PC-3 (cell line): ENCODE measurements around the gene MAMLD1.

Source experiments
- EZH2 ChIP-seq: fragments of 300-600 bp; sonication (generic); IDR thresholded peaks from one replicate; pipeline ENCODE4 v1.6.1; 2017; ENCODE audit warnings: antibody characterized with exemption, mild to moderate bottlenecking, low read length; ENCODE audit not compliant: unreplicated experiment
- EZH2phosphoT487 ChIP-seq: fragments of 300-600 bp; sonication (generic); IDR thresholded peaks from 2 replicates; pipeline ENCODE4 v1.6.1; 2018; ENCODE audit warnings: mild to moderate bottlenecking, antibody characterized with exemption, low read length, borderline replicate concordance
- TF ChIP-seq, protein P1 (sequence below): fragments of 300-600 bp; sonication (generic); conservative IDR thresholded peaks from 2 replicates; pipeline ENCODE4 v1.5.1; 2017; ENCODE audit warnings: antibody characterized with exemption, low read depth, mild to moderate bottlenecking, low read length

DNA sequence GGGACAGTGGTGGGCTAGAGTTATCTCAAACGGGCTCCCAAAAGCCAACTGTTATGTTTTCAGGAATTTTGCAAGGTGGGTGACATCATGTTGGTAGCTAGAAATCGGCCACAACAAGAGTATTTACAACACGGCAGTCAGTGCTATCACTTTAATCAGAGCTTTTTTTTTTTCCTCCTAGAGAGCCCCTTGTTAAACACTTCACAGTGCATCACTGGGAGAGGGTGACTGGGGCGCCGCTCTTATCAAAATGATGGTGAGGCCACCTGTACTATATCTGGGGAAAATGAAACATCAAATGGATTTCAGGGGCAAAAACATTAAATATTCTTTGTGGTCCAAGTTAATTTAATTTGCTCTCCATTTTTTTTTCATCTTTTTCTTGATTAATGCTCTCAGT is 44.9 kb downstream of the MAMLD1 start:
- TF ChIP-seq, protein P1, sequence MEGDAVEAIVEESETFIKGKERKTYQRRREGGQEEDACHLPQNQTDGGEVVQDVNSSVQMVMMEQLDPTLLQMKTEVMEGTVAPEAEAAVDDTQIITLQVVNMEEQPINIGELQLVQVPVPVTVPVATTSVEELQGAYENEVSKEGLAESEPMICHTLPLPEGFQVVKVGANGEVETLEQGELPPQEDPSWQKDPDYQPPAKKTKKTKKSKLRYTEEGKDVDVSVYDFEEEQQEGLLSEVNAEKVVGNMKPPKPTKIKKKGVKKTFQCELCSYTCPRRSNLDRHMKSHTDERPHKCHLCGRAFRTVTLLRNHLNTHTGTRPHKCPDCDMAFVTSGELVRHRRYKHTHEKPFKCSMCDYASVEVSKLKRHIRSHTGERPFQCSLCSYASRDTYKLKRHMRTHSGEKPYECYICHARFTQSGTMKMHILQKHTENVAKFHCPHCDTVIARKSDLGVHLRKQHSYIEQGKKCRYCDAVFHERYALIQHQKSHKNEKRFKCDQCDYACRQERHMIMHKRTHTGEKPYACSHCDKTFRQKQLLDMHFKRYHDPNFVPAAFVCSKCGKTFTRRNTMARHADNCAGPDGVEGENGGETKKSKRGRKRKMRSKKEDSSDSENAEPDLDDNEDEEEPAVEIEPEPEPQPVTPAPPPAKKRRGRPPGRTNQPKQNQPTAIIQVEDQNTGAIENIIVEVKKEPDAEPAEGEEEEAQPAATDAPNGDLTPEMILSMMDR: no peak
- TF ChIP-seq EZH2phosphoT487: no peak
- TF ChIP-seq EZH2: no peak
